ENCODE measurements around the gene RAB18. TPM values are rescaled to one million over a fixed set of nuclear protein-coding genes. Genes with fewer than 3 reads are reported as not detected.

The RAB18 gene
- total and polyA plus RNA-seq, 10 of the 15 experiments (the other 5 are each of a cell fraction or from before 2014, with no cell fraction given) = 13.4 to 98.8 (median 42.1) TPM

GRCh38 chr10:27490807-27491206 lies 13.3 kb upstream of the RAB18 start (continued):
- TF ChIP-seq ZBTB33 (IDR thresholded peaks at IDR 0.05) (no peak), PBX3 (IDR thresholded peaks at IDR 0.05; ENCODE audit: insufficient replicate concordance, low read depth, low read length) (no peak)

- ChIA-PET SMC1A (ENCODE audit: uncharacterized antibody, unreplicated experiment) (no interaction called here), POLR2A (no interaction called here), RAD21 (ENCODE audit: unreplicated experiment) (no interaction called here), CTCF (no interaction called here)
- no peaks in the 10 kb centered on the region for H4K20me1 ChIP-seq (ENCODE audit: control insufficient read depth, insufficient read depth)
- FAIRE-seq = no peak
- peaks cover 2% of the 10 kb centered on the region; the same call in 1 of the 3 replicates for H3K9me3 ChIP-seq (replicated peaks; ENCODE audit: control insufficient read depth, insufficient read depth, low read length)
- no peak for DNase-seq (ENCODE audit: low read depth, low spot score)
- H3K4me3 ChIP-seq = no peak overlapping the region
- H3K4me2 ChIP-seq (ENCODE audit: control insufficient read depth, insufficient read depth) = no peak overlapping the region
- no TSS peak for BruUV-seq (replicated peaks)
- H3K27me3 ChIP-seq (replicated peaks in 1 of 2; ENCODE audit: control insufficient read depth in 2 of 2, insufficient read depth in 2 of 2, low read length in 1 of 2) = no peaks in the 10 kb centered on the region
- in situ Hi-C loops (cut with MboI) = no loop called here
- 5% methylated on average over 1 of the region's 1 CpG for WGBS (ENCODE audit: insufficient coverage, insufficient replicate concordance, low lambda C conversion rate, missing lambda C conversion rate)
- TF ChIP-seq IRF5 (IDR thresholded peaks at IDR 0.05; ENCODE audit: borderline replicate concordance) = no peak
- no peak for TF ChIP-seq PRDM15 (CRISPR knock-in tag; IDR thresholded peaks at IDR 0.05)
- TF ChIP-seq KAT2A (conservative IDR thresholded peaks at IDR 0.05; ENCODE audit: control insufficient read depth, low read depth, low read length) = no peak
- TF ChIP-seq ZSCAN29 (IDR thresholded peaks at IDR 0.05) = no peak
- TF ChIP-seq NFIC (IDR thresholded peaks at IDR 0.05; ENCODE audit: low read depth, low read length) = no peak
- TF ChIP-seq HDGF (IDR thresholded peaks at IDR 0.05) = no peak
- TF ChIP-seq RBBP5 (conservative IDR thresholded peaks at IDR 0.05) = no peak
- no peak for TF ChIP-seq CREM (IDR thresholded peaks at IDR 0.05; ENCODE audit: low read depth)
- H3K27ac ChIP-seq (ENCODE audit: control insufficient read depth, insufficient read depth) = no peak overlapping the region
- no peaks in the 10 kb centered on the region for H3K79me2 ChIP-seq (ENCODE audit: control insufficient read depth, insufficient read depth, low read length)
- no peak for ATAC-seq
- intact Hi-C loops (cut with micrococcal nuclease; ENCODE audit: unreplicated experiment) = no loop called here
- no peak overlapping the region for H3K9ac ChIP-seq (ENCODE audit: control insufficient read depth, insufficient read depth, low read length)
- H2AFZ ChIP-seq (ENCODE audit: control insufficient read depth, low read depth, low read length) = no peak overlapping the region
- no peaks in the 10 kb centered on the region for H3K4me1 ChIP-seq (ENCODE audit: control insufficient read depth, insufficient read depth, low read length)
- H3K36me3 ChIP-seq (ENCODE audit: control insufficient read depth in 2 of 2, insufficient read depth in 2 of 2, low read length in 1 of 2) = no peaks in the 10 kb centered on the region
Observed at GRCh38 chr10:27494116-27494805, 9.8 kb upstream of the RAB18 start.

Data from GM12878 (cell line).